NCI-H526 (cell line): ENCODE data around the gene SYNE1.
"Not testable (repeated sequence)": the region's sequence is repeated elsewhere in the genome, so short reads cannot be mapped to it uniquely, and the experiment has no call there.

Experiments
- DNase-seq, 2 experiments: peaks; one replicate each; lab custom pipeline; 2025; lab: John Stamatoyannopoulos, UW

SYNE1 gene

DNA sequence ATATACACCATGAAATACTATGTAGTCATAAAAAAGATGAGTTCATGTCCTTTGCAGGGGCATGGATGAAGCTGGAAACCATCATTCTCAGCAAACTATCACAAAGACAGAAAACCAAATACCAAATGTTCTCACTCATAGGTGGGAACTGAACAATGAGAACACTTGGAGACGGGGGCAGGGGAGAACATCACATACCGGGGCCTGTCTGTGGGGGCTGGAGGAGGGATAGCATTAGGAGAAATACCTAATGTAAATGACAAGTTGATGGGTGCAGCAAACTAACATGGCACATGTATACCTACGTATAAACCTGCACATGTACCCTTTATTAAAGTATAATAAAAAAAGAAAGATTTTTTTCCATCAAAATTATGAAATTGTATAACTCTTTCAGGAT lies 22.4 kb downstream of the SYNE1 start:
- DNase-seq: not testable (repeated sequence)

DNA sequence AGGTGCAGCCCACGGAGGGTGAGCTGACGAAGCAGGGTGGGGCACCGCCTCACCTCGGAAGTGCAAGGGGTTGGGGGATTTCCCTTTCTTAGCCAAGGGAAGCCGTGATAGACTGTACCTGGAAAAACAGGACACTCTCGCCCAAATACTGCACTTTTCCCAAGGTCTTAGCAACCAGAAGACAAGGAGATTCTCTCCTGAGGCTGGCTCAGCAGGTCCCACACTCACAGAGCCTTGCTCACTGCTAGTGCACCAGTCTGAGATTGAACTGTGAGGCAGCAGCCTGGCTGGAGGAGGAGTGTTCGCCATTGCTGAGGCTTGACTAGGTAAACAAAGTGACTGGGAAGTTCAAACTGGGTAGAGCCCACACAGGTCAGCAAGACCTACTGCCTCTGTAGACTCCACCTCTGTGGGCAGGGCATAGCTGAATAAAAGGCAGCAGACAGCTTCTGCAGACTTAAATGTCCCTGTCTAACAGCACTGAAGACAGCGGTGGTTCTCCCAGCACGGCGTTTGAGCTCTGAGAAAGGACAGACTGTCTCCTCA lies 28.0 kb downstream of the SYNE1 start:
- no peak for DNase-seq

- no peak for DNase-seq
Observed at GRCh38 chr6:152605941-152606340, 31.2 kb downstream of the SYNE1 start.

GRCh38 chr6:152605342-152605741 lies 31.8 kb downstream of the SYNE1 start:
- no peak for DNase-seq

DNA sequence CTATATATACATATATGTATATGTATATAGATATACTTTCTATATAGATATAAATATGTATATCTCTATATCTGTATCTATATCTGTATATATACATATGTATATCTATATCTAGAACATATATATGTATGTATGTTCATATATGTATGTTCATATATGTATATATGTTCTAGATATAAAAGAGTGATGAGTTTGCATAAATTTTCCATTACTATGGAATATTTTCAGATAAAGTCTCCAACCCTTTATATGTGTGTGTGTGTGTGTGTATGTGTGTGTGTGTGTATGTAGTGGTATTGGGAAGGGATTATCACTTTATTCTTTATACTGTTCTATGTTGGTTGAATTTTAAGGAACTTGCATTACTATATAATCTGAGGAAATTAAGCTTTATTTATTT lies 33.3 kb downstream of the SYNE1 start:
- no peak for DNase-seq

DNA sequence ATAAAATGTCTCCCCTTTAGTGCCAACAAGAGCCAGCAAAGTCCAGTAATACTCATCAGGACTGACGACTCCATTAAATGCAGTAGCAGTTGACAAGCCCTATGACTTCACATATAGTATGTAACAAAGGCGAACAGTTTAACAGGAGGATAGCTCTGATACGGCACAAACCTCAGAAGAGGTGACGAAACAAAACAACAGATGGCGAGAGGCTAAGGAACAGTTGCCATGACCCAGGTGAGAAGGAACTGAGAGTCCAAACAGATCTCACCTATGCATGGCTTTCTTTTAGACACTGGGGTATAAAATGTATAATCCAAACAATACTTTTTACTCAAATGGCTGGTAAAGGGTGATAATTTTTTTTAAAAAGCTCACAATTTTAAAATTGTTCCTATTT lies 37.1 kb downstream of the SYNE1 start:
- no peak for DNase-seq

GRCh38 chr6:152598901-152599537 lies 38.1 kb downstream of the SYNE1 start:
- DNase-seq: no peak

DNA sequence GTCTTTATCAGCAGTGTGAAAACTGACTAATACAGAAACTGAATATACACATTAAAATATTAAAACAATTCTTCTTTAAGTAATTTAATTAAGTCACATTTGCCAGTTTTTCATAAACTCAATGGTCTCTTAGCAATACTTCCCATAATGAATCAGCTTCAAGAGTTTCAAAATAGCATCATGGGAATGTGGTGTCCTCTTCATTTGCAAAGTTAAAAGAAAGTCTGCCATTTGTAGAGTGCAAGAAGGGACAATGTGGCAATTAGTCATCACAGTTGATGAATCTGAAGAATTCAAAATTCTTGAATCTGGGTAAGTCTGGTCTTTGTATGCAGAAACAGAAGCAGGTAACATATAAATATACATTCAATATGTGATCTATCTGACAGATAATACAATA lies 38.7 kb downstream of the SYNE1 start:
- DNase-seq: no peak

DNA sequence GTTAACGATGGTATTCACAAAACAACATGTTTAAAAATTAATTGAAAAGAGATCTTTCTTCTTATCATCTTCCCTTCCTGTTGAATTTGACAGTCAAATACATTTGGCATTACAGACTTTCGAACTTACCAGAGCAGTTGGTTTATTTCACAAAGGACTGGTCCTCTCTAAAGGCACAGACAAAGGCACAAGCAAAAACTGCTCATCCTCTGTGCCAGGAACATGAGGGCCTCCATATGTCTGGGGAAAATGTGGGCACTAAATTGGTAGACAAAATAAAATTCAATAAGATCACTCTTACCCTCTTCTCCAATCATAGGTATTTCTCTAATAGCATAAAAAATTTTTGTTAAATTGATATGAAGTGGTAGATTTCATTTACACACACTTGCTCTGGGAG lies 40.4 kb downstream of the SYNE1 start:
- no peak for DNase-seq

- no peak for DNase-seq
Observed at GRCh38 chr6:152595499-152595898, 41.7 kb downstream of the SYNE1 start.

DNA sequence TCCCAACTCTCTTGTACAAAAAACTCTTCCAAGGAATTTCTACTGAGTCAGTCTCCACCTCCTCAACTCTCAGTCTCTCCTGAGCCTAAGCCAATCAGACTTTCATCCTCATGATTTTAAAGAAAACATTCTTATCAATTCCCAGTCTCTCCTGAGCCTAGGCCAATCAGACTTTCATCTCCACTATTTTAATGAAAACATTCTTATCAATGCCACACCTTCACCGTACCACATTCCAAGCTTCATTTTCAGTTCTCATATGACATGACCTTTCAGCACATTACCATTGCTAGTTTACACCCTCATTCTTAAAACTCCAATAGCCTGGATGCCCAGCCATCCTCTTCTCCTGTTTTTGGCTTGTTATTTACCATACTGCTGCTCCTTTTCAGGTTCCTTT lies 42.5 kb downstream of the SYNE1 start:
- DNase-seq: no peak

- DNase-seq: no peak
Observed at GRCh38 chr6:152588456-152588855, 48.7 kb downstream of the SYNE1 start.

DNA sequence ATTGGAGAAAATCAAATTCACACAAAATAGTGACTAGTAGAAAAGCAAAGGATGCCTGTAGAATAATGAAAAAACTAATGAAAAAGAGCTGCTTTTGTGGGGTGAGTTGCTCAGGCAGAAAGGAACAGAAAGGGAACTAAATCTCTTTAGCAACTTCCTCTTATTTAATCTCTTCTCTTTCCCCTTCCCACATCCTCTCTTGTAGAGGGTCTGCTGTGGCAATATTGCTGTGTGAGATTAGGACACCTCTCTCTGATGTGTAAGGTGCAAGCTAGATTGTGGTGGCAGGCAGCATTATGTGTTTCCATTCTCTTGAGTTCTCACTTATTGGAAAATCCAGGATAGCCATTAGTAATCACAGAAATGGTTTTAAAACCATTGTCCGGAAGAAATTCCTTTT lies 49.7 kb downstream of the SYNE1 start:
- DNase-seq: no peak

DNA sequence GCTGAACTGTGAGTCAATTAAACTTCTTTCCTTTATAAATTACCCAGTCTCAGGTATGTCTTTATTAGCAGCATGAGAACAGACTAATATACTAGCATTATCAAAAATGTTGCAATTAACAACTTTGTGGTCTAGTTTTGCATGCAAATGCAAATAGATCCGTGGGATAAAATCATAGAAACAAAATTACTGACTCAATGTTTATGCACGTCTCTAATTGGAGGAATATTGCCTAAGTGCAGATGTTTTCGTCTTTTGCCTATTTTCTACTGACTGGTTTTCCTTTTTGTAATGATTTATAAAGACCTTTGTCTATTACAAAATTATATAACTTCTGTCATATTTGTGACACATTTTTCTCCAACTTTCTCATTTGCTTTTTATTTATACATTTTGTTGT lies 51.9 kb downstream of the SYNE1 start:
- no peak for DNase-seq

DNA sequence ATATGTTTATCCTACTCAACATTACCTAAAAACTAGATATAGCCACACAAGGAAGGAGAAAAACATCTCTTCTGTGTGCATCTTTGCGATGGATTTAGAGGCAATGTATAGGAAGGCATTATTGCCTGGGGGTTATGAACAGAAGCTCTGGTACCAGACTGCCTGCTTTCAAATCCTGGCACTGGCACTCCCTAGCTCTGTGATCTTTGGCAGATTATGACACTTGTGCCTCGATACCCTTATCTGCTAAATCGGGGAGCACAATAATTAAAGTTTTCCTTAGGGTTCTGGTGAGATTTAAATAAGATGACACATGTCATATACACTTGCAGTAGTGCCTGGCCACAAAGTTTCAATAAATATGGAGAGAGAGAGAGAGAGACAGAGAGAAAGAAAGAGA lies 53.3 kb downstream of the SYNE1 start:
- DNase-seq: no peak

DNA sequence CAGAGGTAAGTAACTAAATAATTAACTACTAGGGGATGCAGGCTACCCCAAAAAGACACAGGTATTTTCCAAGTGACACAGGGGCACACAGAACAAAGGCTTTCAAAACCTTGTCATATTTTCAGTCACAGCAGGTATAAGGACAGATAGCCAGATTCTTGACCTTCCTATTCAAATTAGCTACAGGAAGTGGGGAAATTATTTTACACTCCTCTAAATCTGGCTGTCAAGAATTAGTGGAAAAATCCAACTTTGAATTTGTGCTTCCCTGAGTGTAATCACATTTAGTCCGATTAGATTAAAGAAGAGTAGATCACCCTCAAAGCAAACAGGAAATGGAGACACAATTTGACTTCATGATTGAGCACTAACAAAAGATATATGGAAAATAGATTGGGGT lies 60.6 kb downstream of the SYNE1 start:
- DNase-seq: no peak

GRCh38 chr6:152575621-152576150 lies 61.5 kb downstream of the SYNE1 start:
- DNase-seq: no peak

DNA sequence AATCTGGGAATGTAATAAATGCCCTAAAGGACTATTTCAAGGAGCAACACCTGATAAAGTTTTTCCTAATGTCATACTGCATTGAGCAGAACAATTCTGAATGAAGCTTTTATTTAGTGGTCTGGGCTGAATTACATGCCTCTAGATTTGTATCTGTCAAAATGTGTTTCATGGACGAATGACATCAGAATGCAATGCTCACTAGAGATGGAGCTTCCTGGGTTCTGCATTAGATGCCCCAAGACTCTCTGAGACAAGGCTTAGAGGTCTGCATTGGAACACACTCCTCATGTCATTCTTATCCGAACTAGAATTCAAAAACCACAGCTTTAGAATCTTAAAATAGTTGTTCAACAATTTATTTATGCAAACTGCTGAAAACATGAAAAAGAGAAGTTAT lies 62.0 kb downstream of the SYNE1 start:
- DNase-seq: no peak

DNA sequence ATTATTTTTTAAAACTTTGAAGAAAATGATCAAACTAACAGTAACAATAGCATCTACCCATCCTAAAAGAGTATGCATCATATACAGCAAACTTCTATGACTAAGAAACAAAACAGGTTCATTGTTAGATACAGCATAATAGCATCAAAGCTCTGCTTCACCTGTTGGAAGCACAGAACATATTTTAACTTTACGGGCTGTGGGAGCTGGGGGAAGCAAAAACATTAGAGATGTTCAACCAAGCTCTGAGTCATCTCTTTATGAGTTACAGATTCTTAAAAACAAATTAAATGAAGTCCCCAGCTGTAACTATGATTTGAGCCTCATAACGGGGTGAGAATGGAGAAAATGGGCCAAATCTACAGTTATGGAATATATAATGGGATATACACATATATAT lies 63.4 kb downstream of the SYNE1 start:
- DNase-seq: no peak

DNA sequence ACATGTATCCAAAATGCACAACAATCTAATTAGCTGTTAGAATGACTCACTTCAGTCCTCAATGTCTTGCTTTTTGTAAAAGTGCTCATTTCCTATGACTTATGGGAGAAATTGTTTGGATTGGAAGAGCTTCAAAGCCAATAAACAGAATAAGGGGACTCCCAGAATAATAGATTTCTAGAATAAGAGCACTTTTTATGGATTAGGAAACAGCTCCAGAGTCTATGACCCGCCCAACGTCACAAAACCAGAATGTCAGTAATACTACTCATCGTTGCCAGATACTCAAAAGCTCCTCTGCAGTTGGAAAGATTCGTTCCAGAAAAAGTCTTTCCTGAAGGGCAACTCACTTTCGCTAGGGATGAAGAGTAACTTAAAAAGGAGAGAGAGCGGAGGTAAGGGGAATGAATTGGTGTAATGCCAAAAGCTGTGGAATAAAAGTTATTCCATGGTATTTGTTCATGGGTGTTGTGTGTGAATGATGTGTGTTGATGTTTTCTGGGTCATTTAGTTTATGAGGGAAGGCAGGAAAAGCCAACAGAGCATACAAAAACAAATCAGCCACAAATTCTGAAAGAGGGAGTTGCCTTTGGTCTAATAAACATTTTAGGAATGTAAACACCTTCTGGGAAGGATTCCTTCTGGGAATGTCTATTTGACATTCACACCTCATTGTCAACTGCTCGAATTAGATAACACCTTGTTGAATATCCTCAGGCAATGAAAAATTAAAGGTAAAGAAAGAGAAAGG lies 64.6 kb downstream of the SYNE1 start:
- no peak for DNase-seq

DNA sequence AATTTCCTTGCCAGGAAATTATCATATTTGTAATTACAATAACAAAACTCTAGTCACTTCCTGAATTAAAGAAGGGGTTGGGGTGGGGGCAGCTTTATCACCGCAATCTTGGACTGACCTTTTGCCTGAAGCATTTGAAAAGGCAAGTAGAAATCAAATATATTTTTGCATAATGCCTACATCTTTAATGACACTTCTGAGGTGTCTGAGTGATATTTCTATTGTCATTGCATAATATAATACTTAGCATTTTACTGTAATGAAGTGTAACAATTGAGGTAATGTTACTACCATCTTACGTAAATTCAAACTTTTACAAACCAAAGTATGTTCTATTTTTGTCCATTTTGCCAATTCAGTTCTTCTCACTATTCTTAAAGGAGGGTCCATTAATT lies 65.2 kb downstream of the SYNE1 start:
- DNase-seq: no peak

DNA sequence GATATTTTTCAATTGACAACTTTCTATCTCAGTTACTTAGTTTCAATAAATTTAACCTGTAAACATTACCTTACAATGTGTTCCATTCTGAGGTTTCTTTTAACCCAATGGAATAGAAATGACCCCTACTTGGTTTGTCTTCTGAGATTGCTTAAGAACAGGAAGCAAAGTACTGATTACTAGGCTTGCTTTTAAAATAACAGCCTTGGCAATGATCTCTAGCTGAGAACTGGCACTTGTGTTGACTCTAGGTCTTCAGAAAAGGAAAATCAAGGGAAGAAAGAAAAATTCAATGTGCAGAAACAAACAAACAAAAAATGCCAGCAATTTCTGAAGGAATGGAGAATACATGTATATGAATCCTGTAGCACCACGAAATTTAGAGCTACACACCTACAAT lies 66.1 kb downstream of the SYNE1 start:
- no peak for DNase-seq

- DNase-seq: no peak
Observed at GRCh38 chr6:152566103-152566875, 70.9 kb downstream of the SYNE1 start.
